ENCODE data around the gene FTCD.

Gene FTCD

DNA sequence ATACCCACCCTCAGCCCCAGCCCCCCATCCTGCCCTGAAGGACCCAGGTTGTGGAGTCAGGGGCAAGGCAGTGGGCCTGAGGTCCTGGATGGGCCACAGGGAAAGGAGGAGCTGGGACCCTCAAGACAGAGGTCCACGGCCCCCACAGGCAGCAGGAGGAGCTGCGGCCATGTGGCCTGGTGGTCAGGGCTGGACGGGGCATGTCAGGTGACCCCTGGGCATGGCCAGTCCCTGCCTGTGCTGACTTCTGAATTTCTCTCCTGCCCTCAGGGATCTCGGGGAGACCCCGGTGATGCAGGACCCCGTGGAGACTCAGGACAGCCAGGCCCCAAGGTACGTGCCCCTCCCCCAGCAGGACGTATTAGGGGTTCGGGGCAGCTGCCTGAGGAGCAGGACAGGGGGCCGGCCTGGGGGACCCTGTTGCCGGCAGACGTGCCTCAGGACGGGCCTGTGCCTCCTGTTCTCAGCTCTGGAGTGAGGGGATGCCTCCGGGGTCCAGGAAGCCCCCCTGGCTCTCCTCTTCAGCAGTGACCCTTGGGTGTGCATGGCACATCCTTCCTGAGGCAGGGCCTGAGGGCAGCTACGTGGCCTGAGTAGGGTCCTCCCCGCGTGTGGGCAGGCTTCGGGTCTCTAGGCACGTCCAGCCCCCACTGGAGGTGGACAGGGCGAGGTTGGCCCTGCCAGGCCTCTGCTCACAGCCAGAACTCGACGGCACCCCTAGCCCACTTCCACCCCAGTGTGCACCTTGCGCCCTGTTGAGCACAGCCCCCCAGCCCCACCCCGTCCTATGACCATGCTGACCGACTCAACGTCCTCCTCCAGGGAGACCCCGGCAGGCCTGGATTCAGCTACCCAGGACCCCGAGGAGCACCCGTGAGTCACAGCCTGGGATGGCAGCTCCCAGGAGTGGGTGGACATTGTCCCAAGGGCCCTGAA is 33.8 kb downstream of the FTCD start:
- no peak for DNase-seq (ENCODE audit: low read depth)

- no peak for DNase-seq (ENCODE audit: low read depth)
These were observed 34.8 kb downstream of the FTCD start for GRCh38 chr21:46120301-46121285.

DNA sequence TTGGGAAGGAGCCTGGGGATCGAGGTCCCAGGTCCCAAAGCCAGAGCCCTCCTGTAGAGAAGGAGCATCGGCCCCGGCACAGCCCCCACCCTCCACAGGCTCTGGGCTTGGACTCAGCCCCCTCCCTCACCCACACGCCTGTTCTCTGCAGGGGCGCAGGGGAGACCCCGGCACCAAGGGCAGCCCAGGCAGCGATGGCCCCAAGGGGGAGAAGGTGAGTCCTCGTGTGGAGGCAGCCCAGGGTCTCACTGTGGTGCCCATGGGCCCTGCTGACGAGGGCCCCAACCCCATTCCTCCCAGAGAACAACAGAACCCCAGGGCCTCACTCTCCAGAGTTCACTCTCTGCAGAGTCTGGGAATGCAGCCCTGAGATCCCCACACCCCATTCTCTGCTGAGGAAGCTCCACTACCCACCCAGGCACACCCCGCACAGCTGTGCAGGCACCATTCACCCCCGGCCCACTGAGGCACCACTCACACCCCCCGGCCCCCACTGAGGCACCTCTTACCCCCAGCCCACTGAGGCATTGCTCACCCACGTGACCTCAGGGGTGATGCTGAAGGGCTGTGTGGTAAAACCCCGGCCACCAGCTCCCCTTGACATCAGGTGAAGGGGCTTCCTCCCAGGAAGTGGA is 35.6 kb downstream of the FTCD start:
- no peak for DNase-seq (ENCODE audit: low read depth)

DNA sequence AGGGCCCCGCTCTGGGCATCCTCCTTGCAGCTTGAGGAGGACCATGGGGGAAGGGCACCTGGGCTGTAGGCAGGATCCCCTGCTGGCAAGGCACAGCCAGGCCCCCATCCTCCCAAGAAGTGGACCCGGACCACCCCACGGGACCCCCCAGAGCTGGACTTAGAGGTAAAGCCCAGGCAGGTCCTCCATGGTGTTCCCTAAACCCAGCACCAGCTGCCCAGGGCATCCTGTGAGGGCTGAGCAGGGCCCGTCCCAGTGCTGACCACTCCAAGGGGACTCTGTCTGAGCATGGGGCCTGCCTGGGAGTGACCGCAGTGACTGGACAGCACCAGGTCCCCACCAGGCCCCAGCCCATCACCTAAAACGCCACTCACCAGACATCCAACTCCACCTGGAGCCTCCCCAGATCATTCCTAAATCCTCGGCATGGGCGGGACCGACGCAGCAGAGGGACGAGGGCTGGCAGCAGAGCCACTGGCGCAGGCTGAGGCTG is 36.2 kb downstream of the FTCD start:
- DNase-seq (ENCODE audit: low read depth) = no peak

DNA sequence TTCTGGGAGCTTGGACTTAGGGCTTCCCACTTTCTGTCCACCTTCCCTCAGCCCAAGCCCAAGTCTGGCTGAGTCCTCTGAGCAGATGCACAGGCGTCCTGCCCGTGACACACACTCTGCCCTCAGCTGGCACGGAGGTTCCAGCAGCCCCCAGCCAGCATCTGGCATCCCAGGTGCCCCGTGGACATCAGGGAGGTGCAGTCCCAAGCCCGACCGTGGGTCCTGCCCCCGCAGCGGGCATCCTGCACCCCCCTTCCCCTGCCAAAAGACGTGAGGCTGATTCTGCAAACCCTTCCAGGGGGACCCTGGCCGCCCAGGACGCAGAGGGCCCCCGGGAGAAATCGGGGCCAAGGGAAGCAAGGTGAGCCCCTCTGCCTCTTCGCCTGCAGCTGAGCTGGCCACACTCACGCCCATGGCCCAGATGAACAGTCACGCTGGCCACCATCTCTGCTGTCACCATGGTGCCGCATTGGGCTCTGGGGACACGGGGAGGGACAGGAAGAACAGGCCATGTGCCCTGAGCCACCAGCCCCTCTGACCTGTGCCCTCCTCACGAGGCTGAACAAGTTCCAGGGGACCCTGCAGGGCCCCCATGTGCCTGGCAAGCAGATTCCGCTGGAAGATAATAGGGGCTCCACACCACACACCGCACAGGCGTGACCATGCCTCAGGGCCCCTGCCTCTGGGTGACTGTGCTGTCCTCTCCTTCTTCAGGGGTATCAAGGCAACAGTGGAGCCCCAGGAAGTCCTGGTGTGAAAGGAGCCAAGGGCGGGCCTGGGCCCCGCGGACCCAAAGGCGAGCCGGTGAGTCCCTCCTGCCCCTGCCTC is 36.8 kb downstream of the FTCD start:
- no peak for DNase-seq (ENCODE audit: low read depth)

DNA sequence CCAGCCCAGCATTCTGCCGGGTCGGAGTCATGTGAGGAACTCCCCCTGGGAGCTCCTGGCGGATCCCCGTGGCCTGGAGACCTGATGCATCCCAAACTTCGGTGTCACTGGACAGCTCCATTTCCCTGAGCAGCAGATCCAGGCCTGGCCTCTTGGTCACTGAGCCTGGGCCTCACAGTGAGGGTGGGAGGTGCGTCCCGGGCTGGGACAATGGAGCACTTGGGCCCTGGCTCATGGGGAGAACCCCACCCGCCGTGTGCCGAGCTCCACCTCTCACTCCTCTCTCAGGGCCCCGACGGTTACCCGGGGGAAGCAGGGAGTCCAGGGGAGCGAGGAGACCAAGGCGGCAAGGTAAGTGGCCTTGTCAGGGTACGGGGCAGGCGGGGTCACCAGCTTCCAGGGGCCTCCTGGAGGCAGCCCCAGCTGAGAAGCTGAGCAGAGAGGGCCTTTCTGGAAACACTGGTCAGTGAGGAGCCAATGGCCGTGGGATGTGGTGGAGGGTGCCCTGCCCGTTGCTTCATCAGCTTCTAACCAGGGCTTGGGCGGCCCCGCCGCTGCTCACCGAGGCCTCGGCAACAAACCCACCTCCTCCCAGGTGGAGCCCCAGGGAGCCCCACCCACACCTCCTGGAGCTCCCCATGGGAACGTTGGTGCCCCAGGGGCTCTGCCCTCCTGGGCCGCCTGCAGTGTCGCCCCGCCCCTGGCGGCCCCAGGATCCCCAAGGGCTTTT is 37.6 kb downstream of the FTCD start:
- DNase-seq (ENCODE audit: low read depth) = no peak

- DNase-seq (ENCODE audit: low read depth) = no peak
These were observed 38.4 kb downstream of the FTCD start for GRCh38 chr21:46116776-46117585.

- no peak for DNase-seq (ENCODE audit: low read depth)
These were observed 39.1 kb downstream of the FTCD start for GRCh38 chr21:46116189-46116775.

GRCh38 chr21:46115441-46116188 is 39.8 kb downstream of the FTCD start:
- no peak for DNase-seq (ENCODE audit: low read depth)

- DNase-seq (ENCODE audit: low read depth) = no peak
These were observed 40.4 kb downstream of the FTCD start for GRCh38 chr21:46114963-46115362.

- no peak for DNase-seq (ENCODE audit: low read depth)
These were observed 41.7 kb downstream of the FTCD start for GRCh38 chr21:46113497-46114176.

- no peak for DNase-seq (ENCODE audit: low read depth)
These were observed 42.6 kb downstream of the FTCD start for GRCh38 chr21:46112725-46113215.

- no peak for DNase-seq (ENCODE audit: low read depth)
These were observed 43.3 kb downstream of the FTCD start for GRCh38 chr21:46111857-46112724.

GRCh38 chr21:46111193-46111571 is 44.2 kb downstream of the FTCD start:
- DNase-seq (ENCODE audit: low read depth) = no peak

- no peak for DNase-seq (ENCODE audit: low read depth)
These were observed 44.7 kb downstream of the FTCD start for GRCh38 chr21:46110499-46111192.
